ENCODE data around the gene CALHM5. TPM values are rescaled to one million over a fixed set of nuclear protein-coding genes. Genes with fewer than 3 reads are reported as not detected.

CALHM5 gene
- total and polyA plus RNA-seq, 4 donors: 0.75 to 4.5 (median 1.7) TPM

DNA sequence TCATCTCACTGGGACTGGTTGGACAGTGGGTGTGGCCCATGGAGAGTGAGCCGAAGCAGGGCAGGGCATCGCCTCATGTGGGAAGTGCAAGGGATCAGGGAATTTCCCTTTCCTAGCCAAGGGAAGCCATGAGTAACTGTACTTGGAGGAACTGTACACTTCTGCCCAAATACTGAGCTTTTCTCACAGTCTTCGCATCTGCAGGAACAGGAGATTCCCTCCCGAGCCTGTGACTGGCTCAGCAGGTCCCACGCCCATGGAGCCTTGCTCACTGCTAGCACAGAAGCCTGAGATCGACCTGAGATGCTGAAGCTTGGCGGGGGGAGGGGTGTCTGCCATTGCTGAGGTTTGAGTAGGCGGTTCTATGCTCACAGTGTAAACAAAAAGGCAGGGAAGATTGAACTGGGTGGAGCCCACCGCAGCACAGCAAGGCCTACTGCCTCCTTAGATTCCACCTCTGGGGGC, 10.4 kb upstream of the CALHM5 start:
- no peak for DNase-seq (ENCODE audit: low read depth in 4 of 6, low spot score in 6 of 6)
- Histone ChIP-seq H3K36me3 (ENCODE audit: control insufficient read depth, insufficient read depth, low read length) (no peaks in the 10 kb centered on the region), H3K4me1 (ENCODE audit: control insufficient read depth, insufficient read depth, low read length) (no peaks in the 10 kb centered on the region), H3K27ac (ENCODE audit: low read depth, low read length) (no peak overlapping the region), H3K27me3 (ENCODE audit: control insufficient read depth, insufficient read depth, low read length) (no peaks in the 10 kb centered on the region), H3K4me3 (ENCODE audit: low read depth, low read length) (no peak overlapping the region), H3K9me3 (ENCODE audit: control insufficient read depth, insufficient read depth, low read length) (peaks cover 1% of the 10 kb centered on the region)
- WGBS (ENCODE audit: insufficient coverage): 76% methylated on average over 8 of the region's 9 CpGs

DNA sequence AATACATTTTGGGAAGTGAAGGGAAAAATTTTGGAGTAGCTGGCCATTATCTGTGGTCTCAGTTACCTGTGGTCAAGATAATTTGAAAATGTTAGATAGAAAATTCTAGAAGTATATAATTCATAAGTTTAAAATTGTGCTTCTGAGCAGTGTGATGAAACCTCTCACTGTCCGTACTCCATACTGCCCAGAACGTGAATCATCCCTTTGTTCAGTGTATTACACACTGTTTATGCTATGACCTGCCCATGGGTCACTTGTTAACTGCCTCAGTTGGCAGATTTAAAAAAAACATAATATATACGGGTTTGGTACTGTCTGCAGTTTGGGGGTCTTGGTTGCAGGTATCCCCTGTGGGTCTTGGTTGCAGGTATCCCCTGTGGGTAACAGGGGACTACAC, 4.1 kb upstream of the CALHM5 start:
- Histone ChIP-seq H3K4me1 (ENCODE audit: control insufficient read depth, insufficient read depth, low read length) (no peaks in the 10 kb centered on the region), H3K36me3 (ENCODE audit: control insufficient read depth, insufficient read depth, low read length) (no peaks in the 10 kb centered on the region), H3K27me3 (ENCODE audit: control insufficient read depth, insufficient read depth, low read length) (no peaks in the 10 kb centered on the region), H3K9me3 (ENCODE audit: control insufficient read depth, insufficient read depth, low read length) (peaks cover 3% of the 10 kb centered on the region), H3K4me3 (ENCODE audit: low read depth, low read length) (no peak overlapping the region), H3K27ac (ENCODE audit: low read depth, low read length) (no peak overlapping the region)
- WGBS (ENCODE audit: insufficient coverage): 93% methylated on average over 2 of the region's 3 CpGs
- DNase-seq (ENCODE audit: low read depth in 4 of 6, low spot score in 6 of 6): no peak

GRCh38 chr6:116508527-116508926, 2.9 kb upstream of the CALHM5 start:
- peaks cover 3% of the 10 kb centered on the region for H3K9me3 ChIP-seq (ENCODE audit: control insufficient read depth, insufficient read depth, low read length)
- no peak for DNase-seq (ENCODE audit: low read depth in 4 of 6, low spot score in 6 of 6)
- H3K4me3 ChIP-seq (ENCODE audit: low read depth, low read length): no peak overlapping the region
- H3K36me3 ChIP-seq (ENCODE audit: control insufficient read depth, insufficient read depth, low read length): no peaks in the 10 kb centered on the region
- no peak overlapping the region for H3K27ac ChIP-seq (ENCODE audit: low read depth, low read length)
- no peaks in the 10 kb centered on the region for H3K4me1 ChIP-seq (ENCODE audit: control insufficient read depth, insufficient read depth, low read length)
- no peaks in the 10 kb centered on the region for H3K27me3 ChIP-seq (ENCODE audit: control insufficient read depth, insufficient read depth, low read length)

DNA sequence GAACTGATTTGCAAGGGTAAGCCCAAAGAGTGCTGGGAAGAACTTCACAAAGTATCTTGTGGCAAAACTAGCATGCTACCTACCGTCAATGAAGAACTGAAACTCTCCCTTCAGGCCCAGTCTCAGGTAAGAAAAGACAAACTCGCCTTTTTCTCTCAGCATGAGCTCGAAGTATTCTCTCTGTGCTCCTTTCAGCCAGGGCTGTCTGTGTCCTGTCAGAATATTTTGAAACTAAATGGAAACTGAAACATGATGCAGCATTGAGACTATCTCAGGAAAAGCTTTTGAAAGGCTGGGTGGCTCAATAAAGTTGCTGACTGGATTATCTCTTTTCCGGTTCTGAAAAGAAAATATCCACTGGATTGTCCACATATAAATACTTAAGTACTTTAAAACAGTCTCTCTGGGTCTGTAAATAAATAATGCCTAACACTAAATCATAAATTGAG, 696 bp downstream of the CALHM5 start:
- H3K27ac ChIP-seq (ENCODE audit: low read depth, low read length): peak overlapping the region; percentile 82

GRCh38 chr6:116512734-116513133, 1.3 kb downstream of the CALHM5 start:
- H3K27ac ChIP-seq (ENCODE audit: low read depth, low read length): peak overlapping the region; percentile 16
- DNase-seq (ENCODE audit: low read depth in 4 of 6, low spot score in 6 of 6): no peak
- no peaks in the 10 kb centered on the region for H3K27me3 ChIP-seq (ENCODE audit: control insufficient read depth, insufficient read depth, low read length)
- peaks cover 3% of the 10 kb centered on the region for H3K9me3 ChIP-seq (ENCODE audit: control insufficient read depth, insufficient read depth, low read length)
- no peaks in the 10 kb centered on the region for H3K4me1 ChIP-seq (ENCODE audit: control insufficient read depth, insufficient read depth, low read length)
- H3K4me3 ChIP-seq (ENCODE audit: low read depth, low read length): no peak overlapping the region
- no peaks in the 10 kb centered on the region for H3K36me3 ChIP-seq (ENCODE audit: control insufficient read depth, insufficient read depth, low read length)

More for the DNA sequence above, 696 bp downstream of the CALHM5 start:
- H3K27me3 ChIP-seq (ENCODE audit: control insufficient read depth, insufficient read depth, low read length): no peaks in the 10 kb centered on the region
- peaks cover 3% of the 10 kb centered on the region for H3K9me3 ChIP-seq (ENCODE audit: control insufficient read depth, insufficient read depth, low read length)
- no peaks in the 10 kb centered on the region for H3K4me1 ChIP-seq (ENCODE audit: control insufficient read depth, insufficient read depth, low read length)
- peak overlapping the region; percentile 29 for H3K4me3 ChIP-seq (ENCODE audit: low read depth, low read length)
- H3K36me3 ChIP-seq (ENCODE audit: control insufficient read depth, insufficient read depth, low read length): no peaks in the 10 kb centered on the region
- WGBS (ENCODE audit: insufficient coverage): 74% methylated on average over 3 of the region's 4 CpGs
- peak in 1 of 6 donors; percentile 14 for DNase-seq (ENCODE audit: low read depth in 4 of 6, low spot score in 6 of 6)

DNA sequence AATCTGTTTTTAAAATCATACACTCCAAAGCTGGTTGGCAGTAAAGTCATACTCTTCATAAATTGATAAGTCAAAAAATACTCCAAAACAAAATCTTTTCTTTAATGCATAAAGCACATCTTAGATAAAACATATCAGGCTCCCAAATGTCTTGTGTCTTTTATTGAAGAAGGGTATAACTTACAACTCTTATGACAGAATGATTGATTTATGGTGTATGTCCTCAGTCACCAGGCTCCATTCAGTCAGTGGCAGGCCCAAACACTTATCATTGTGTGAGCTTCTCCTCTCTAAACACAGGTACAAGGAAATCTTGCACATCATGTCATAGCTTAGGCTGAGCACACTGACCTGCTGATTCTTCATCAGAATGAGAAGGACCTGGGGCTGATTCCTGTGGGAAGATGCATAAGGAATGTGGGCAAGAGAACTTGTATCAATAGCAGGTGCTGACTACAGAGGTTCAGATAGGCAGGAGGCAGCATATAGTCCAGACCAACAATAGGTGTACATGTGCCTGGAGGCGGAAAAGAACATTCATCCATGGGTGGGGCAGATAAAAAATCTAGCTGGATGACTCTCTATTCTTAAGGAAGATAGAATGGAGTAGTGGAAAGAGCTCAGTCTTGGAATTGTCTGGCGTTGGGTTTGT, 1.9 kb downstream of the CALHM5 start:
- WGBS (ENCODE audit: insufficient coverage): 96% methylated on average over 2 of the region's 2 CpGs
- Histone ChIP-seq H3K36me3 (ENCODE audit: control insufficient read depth, insufficient read depth, low read length) (no peaks in the 10 kb centered on the region), H3K4me3 (ENCODE audit: low read depth, low read length) (no peak overlapping the region), H3K27me3 (ENCODE audit: control insufficient read depth, insufficient read depth, low read length) (no peaks in the 10 kb centered on the region), H3K4me1 (ENCODE audit: control insufficient read depth, insufficient read depth, low read length) (no peaks in the 10 kb centered on the region), H3K9me3 (ENCODE audit: control insufficient read depth, insufficient read depth, low read length) (peaks cover 3% of the 10 kb centered on the region), H3K27ac (ENCODE audit: low read depth, low read length) (no peak overlapping the region)
- DNase-seq (ENCODE audit: low read depth in 4 of 6, low spot score in 6 of 6): no peak

- DNase-seq (ENCODE audit: low read depth in 4 of 6, low spot score in 6 of 6): no peak
- WGBS (ENCODE audit: insufficient coverage): 94% methylated on average over 2 of the region's 4 CpGs
- no peak overlapping the region for H3K27ac ChIP-seq (ENCODE audit: low read depth, low read length)
- no peaks in the 10 kb centered on the region for H3K27me3 ChIP-seq (ENCODE audit: control insufficient read depth, insufficient read depth, low read length)
- H3K9me3 ChIP-seq (ENCODE audit: control insufficient read depth, insufficient read depth, low read length): no peaks in the 10 kb centered on the region
- H3K36me3 ChIP-seq (ENCODE audit: control insufficient read depth, insufficient read depth, low read length): no peaks in the 10 kb centered on the region
- H3K4me3 ChIP-seq (ENCODE audit: low read depth, low read length): no peak overlapping the region
- no peaks in the 10 kb centered on the region for H3K4me1 ChIP-seq (ENCODE audit: control insufficient read depth, insufficient read depth, low read length)
Observed at GRCh38 chr6:116514111-116514510, 2.7 kb downstream of the CALHM5 start.

GRCh38 chr6:116515141-116515540, 3.7 kb downstream of the CALHM5 start:
- Histone ChIP-seq H3K4me1 (ENCODE audit: control insufficient read depth, insufficient read depth, low read length) (no peaks in the 10 kb centered on the region), H3K27ac (ENCODE audit: low read depth, low read length) (no peak overlapping the region), H3K36me3 (ENCODE audit: control insufficient read depth, insufficient read depth, low read length) (no peaks in the 10 kb centered on the region), H3K27me3 (ENCODE audit: control insufficient read depth, insufficient read depth, low read length) (no peaks in the 10 kb centered on the region), H3K4me3 (ENCODE audit: low read depth, low read length) (no peak overlapping the region), H3K9me3 (ENCODE audit: control insufficient read depth, insufficient read depth, low read length) (no peaks in the 10 kb centered on the region)
- no peak for DNase-seq (ENCODE audit: low read depth in 4 of 6, low spot score in 6 of 6)

GRCh38 chr6:116518621-116519368, 7.4 kb downstream of the CALHM5 start:
- no peaks in the 10 kb centered on the region for H3K4me1 ChIP-seq (ENCODE audit: control insufficient read depth, insufficient read depth, low read length)
- H3K4me3 ChIP-seq (ENCODE audit: low read depth, low read length): no peak overlapping the region
- no peaks in the 10 kb centered on the region for H3K36me3 ChIP-seq (ENCODE audit: control insufficient read depth, insufficient read depth, low read length)
- 74% methylated on average over 3 of the region's 4 CpGs for WGBS (ENCODE audit: insufficient coverage)
- no peaks in the 10 kb centered on the region for H3K27me3 ChIP-seq (ENCODE audit: control insufficient read depth, insufficient read depth, low read length)
- H3K9me3 ChIP-seq (ENCODE audit: control insufficient read depth, insufficient read depth, low read length): no peaks in the 10 kb centered on the region
- DNase-seq (ENCODE audit: low read depth in 4 of 6, low spot score in 6 of 6): peak in 1 of 6 donors; percentile 31
- H3K27ac ChIP-seq (ENCODE audit: low read depth, low read length): no peak overlapping the region

DNA sequence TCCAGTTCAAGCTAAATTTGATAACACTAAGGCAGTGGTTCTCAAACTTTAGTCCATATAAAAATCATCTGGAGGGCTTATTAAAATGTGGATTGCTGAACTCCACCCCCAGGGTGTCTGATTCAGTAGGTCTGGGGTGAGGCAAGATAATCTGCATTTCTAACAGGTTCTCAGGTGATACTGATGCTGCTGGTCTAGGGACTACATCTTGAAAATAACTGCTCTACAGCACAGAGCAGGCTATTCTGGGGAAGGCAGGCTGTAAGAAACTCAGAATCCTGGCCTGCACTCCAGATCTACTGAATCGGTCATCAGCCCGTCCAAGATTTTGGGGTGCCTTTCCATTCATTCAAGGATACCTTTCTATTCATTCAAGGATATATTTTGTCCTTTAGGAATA, 11.5 kb downstream of the CALHM5 start:
- Histone ChIP-seq H3K27ac (ENCODE audit: low read depth, low read length) (no peak overlapping the region), H3K9me3 (ENCODE audit: control insufficient read depth, insufficient read depth, low read length) (no peaks in the 10 kb centered on the region), H3K4me1 (ENCODE audit: control insufficient read depth, insufficient read depth, low read length) (no peaks in the 10 kb centered on the region), H3K27me3 (ENCODE audit: control insufficient read depth, insufficient read depth, low read length) (no peaks in the 10 kb centered on the region), H3K36me3 (ENCODE audit: control insufficient read depth, insufficient read depth, low read length) (no peaks in the 10 kb centered on the region), H3K4me3 (ENCODE audit: low read depth, low read length) (no peak overlapping the region)
- no CpG with 5 or more reads among the region's 2 CpGs for WGBS (ENCODE audit: insufficient coverage)
- no peak for DNase-seq (ENCODE audit: low read depth in 4 of 6, low spot score in 6 of 6)

All from spinal cord (tissue), 10 donors.